ENCODE results near the gene DCST2.

The DCST2 gene

DNA sequence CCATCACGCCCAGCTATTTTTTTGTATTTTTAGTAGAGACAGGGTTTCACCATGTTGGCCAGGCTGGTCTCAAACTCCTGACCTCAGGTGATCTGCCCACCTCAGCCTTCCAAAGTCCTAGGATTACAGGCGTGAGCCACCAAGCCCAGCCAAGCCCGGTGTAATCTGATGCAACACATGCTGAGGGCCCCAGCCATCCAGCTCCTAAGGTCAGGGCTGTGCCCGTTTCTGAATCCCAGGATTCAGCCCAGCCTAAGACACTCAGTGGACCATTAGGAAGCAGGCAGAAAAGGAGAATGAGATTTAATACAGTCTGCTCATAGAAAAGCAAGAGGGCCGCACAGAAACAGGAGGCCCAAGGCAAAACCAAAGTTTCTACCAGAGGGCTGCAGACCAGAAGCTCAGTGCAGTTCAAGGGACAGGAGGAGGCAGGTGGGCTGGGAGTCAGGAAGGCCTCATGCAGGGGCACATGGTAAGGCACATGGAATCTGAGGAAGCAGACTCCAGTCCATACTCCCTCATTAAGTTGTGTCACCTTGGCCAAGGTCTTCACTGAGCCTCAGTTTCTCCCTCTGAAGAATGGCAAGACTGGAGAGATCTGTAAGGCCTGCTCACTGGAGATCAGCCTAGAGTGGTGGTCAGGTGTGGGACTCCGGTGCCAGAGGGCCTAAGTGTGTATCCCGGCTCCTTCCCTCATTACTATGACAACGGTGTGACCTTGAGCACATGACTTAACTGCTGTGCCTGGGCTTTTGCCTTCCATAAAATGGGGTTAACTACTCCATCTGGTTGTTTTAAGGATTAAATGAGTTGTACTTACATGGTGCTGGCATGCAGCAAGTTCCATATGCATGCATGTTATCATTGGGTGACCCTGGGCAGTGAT is 15.1 kb upstream of the DCST2 start:
- H3K36me3 ChIP-seq (ENCODE audit: insufficient read depth, low read length), result no peaks in the 10 kb centered on the region
- H3K9me3 ChIP-seq (ENCODE audit: control insufficient read depth, insufficient read depth, low read length), result no peaks in the 10 kb centered on the region
- no peak overlapping the region for H3K9ac ChIP-seq (ENCODE audit: low read depth, low read length)
- H3K4me1 ChIP-seq (ENCODE audit: insufficient read depth, low read length), result peaks cover 14% of the 10 kb centered on the region; the same call in 1 of the 2 replicates

- Histone ChIP-seq H3K4me1 (ENCODE audit: insufficient read depth, low read length) (peaks cover 6% of the 10 kb centered on the region; the same call in 1 of the 2 replicates), H3K9ac (ENCODE audit: low read depth, low read length) (no peak overlapping the region), H3K9me3 (ENCODE audit: control insufficient read depth, insufficient read depth, low read length) (no peaks in the 10 kb centered on the region), H3K36me3 (ENCODE audit: insufficient read depth, low read length) (no peaks in the 10 kb centered on the region)
Observed at GRCh38 chr1:155044812-155045657, 11.5 kb upstream of the DCST2 start.

DNA sequence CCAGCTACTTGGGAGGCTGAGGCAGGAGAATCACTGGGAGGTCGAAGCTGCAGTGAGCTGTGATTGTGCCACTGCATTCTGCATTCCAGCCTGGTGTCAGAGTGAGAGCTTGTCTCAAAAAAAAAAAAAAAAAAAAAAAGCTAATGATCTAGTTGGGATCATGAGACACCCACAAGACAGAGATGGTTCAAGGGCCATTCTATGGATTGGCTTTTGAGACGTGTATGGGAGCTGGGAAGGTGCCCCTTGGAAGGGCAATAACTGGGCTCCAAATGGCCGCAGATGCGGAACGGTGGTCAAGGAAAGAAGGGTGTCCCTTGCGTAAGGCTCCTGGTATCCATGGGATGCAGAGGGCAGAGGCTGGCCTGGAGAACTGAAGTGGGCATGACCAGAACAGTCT is 10.8 kb upstream of the DCST2 start:
- Histone ChIP-seq H3K4me1 (ENCODE audit: insufficient read depth, low read length) (peaks cover 3% of the 10 kb centered on the region; the same call in 1 of the 2 replicates), H3K9me3 (ENCODE audit: control insufficient read depth, insufficient read depth, low read length) (no peaks in the 10 kb centered on the region), H3K9ac (ENCODE audit: low read depth, low read length) (no peak overlapping the region), H3K36me3 (ENCODE audit: insufficient read depth, low read length) (no peaks in the 10 kb centered on the region)

GRCh38 chr1:155043793-155044192 is 10.2 kb upstream of the DCST2 start:
- Histone ChIP-seq H3K9me3 (ENCODE audit: control insufficient read depth, insufficient read depth, low read length) (no peaks in the 10 kb centered on the region), H3K4me1 (ENCODE audit: insufficient read depth, low read length) (peaks cover 3% of the 10 kb centered on the region; the same call in 1 of the 2 replicates), H3K9ac (ENCODE audit: low read depth, low read length) (no peak overlapping the region), H3K36me3 (ENCODE audit: insufficient read depth, low read length) (no peaks in the 10 kb centered on the region)

DNA sequence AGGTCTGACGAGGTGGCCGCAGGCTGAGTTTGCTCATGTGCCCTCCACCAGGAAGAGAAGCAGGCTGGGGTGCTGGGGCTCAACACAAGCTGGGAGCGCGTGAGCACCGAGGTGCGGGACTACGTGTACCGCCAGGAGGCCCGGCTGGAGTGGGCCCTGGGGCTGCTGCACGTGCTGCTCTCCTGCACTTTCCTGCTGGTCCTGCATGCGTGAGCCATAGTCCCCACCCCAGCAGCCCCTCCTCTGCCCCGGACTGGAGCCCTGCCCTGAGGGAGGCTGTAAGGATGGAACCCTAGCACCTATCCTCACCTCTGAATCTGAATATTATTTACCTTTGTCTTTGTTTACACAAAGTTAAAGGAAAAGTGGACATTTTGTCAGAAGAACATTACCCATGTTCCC is 9.7 kb upstream of the DCST2 start:
- H3K9ac ChIP-seq (ENCODE audit: low read depth, low read length), result no peak overlapping the region
- no peaks in the 10 kb centered on the region for H3K36me3 ChIP-seq (ENCODE audit: insufficient read depth, low read length)
- H3K9me3 ChIP-seq (ENCODE audit: control insufficient read depth, insufficient read depth, low read length), result no peaks in the 10 kb centered on the region
- peaks cover 3% of the 10 kb centered on the region; the same call in 1 of the 2 replicates for H3K4me1 ChIP-seq (ENCODE audit: insufficient read depth, low read length)

DNA sequence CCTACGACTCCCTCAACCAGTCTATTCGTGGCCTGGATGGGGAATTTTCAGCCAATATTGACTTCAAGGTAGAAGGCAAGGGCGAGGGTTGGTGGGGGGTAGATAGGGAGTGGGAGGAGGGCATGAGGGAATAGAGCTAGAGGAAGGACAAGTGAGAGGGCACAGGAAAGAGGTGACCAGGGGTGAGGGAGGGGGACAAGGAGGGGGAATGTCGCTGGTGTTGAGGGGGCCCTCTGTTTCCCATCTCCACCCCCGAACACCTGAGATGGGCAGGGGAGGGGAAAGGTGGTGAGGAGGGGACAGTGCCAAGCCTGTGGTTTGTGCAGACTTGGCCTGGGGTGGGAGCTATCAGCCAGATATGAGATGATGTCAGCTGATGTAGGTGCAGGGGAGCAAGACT is 9.2 kb upstream of the DCST2 start:
- Histone ChIP-seq H3K4me1 (ENCODE audit: insufficient read depth, low read length) (peaks cover 3% of the 10 kb centered on the region; the same call in 1 of the 2 replicates), H3K9ac (ENCODE audit: low read depth, low read length) (no peak overlapping the region), H3K9me3 (ENCODE audit: control insufficient read depth, insufficient read depth, low read length) (no peaks in the 10 kb centered on the region)

GRCh38 chr1:155040358-155041093 is 6.9 kb upstream of the DCST2 start:
- no peaks in the 10 kb centered on the region for H3K9me3 ChIP-seq (ENCODE audit: control insufficient read depth, insufficient read depth, low read length)
- no peak overlapping the region for H3K9ac ChIP-seq (ENCODE audit: low read depth, low read length)
- no peaks in the 10 kb centered on the region for H3K36me3 ChIP-seq (ENCODE audit: insufficient read depth, low read length)
- peaks cover 3% of the 10 kb centered on the region; the same call in 1 of the 2 replicates for H3K4me1 ChIP-seq (ENCODE audit: insufficient read depth, low read length)

More for the DNA sequence above, 9.2 kb upstream of the DCST2 start:
- no peaks in the 10 kb centered on the region for H3K36me3 ChIP-seq (ENCODE audit: insufficient read depth, low read length)

- Histone ChIP-seq H3K36me3 (ENCODE audit: insufficient read depth, low read length) (no peaks in the 10 kb centered on the region), H3K4me1 (ENCODE audit: insufficient read depth, low read length) (no peaks in the 10 kb centered on the region; the same call in 1 of the 2 replicates), H3K9me3 (ENCODE audit: control insufficient read depth, insufficient read depth, low read length) (no peaks in the 10 kb centered on the region), H3K9ac (ENCODE audit: low read depth, low read length) (no peak overlapping the region)
Observed at GRCh38 chr1:155039308-155039669, 5.7 kb upstream of the DCST2 start.

GRCh38 chr1:155038602-155039307 is 5.2 kb upstream of the DCST2 start:
- H3K9ac ChIP-seq (ENCODE audit: low read depth, low read length), result no peak overlapping the region

DNA sequence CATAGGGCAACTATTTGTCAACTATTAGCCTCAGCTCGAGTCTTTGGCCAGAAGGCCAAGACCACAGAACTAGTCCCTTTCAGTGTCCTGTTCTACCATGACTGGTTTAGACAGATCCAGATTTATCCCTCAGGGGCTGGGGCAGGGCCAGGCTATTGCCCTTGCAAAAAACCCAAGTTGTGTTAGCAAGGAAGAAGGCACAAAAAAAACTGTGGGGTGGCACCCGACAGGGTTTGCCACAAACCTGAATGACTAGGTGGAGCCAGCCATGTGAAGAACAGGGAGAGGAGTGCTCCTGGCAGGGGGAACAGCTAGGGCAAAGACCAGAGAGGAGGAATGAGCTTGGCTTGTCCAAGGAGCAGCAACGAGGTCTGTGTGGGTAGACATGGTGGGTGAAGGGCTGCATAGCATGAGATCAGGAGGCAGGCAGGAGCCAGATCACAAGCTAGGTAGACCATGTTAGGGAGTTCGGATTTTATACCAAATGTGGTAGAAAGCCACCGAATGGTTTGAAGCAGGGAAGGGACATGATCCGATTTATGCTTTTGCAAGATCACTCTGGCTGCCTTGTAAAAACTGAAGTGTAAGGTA is 4.4 kb upstream of the DCST2 start:
- no peaks in the 10 kb centered on the region for H3K4me1 ChIP-seq (ENCODE audit: insufficient read depth, low read length)
- H3K9ac ChIP-seq (ENCODE audit: low read depth, low read length), result no peak overlapping the region
- no peaks in the 10 kb centered on the region for H3K9me3 ChIP-seq (ENCODE audit: control insufficient read depth, insufficient read depth, low read length)
- H3K36me3 ChIP-seq (ENCODE audit: insufficient read depth, low read length), result no peaks in the 10 kb centered on the region

More at GRCh38 chr1:155038602-155039307, 5.2 kb upstream of the DCST2 start:
- H3K4me1 ChIP-seq (ENCODE audit: insufficient read depth, low read length), result no peaks in the 10 kb centered on the region
- H3K36me3 ChIP-seq (ENCODE audit: insufficient read depth, low read length), result no peaks in the 10 kb centered on the region
- no peaks in the 10 kb centered on the region for H3K9me3 ChIP-seq (ENCODE audit: control insufficient read depth, insufficient read depth, low read length)

DNA sequence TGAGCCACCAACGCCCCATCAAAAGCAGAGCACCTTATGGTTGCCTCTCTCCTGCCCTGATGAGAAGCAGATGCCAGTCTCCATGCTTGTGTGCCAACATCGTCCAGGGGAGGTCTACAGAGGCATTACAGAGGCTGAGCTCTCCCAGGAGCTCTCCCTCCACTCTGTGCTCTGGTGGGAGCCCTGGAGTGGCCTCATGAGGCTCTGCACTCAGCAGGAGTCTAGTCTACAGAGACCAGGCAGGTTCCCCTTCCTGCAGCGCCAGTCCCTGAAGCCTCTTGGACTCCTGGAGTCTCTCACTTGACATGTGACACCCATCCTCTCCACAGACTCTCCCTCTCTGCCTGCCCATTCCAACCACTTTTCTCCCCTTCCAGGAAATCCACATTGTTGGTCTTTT is 3.5 kb upstream of the DCST2 start:
- Histone ChIP-seq H3K4me1 (ENCODE audit: insufficient read depth, low read length) (no peaks in the 10 kb centered on the region), H3K9ac (ENCODE audit: low read depth, low read length) (no peak overlapping the region), H3K36me3 (ENCODE audit: insufficient read depth, low read length) (no peaks in the 10 kb centered on the region), H3K9me3 (ENCODE audit: control insufficient read depth, insufficient read depth, low read length) (no peaks in the 10 kb centered on the region)

- Histone ChIP-seq H3K36me3 (ENCODE audit: insufficient read depth, low read length) (no peaks in the 10 kb centered on the region), H3K9me3 (ENCODE audit: control insufficient read depth, insufficient read depth, low read length) (no peaks in the 10 kb centered on the region), H3K9ac (ENCODE audit: low read depth, low read length) (no peak overlapping the region), H3K4me1 (ENCODE audit: insufficient read depth, low read length) (no peaks in the 10 kb centered on the region)
Observed at GRCh38 chr1:155035936-155036335, 2.4 kb upstream of the DCST2 start.

Measured in ES-I3 (cell line).